Caco-2 (cell line): ENCODE measurements around the gene D2HGDH. TPM values are rescaled to one million over a fixed set of nuclear protein-coding genes. Genes with fewer than 3 reads are reported as not detected.

Experiments
- BruUV-seq: library from RNA; stranded (reverse); fragments of 400-500 nt; replicated peaks from 2 replicates; lab custom pipeline; 2021; lab: Mats Ljungman, UMichigan
- CTCF ChIA-PET: fragments of 300-600 bp; sonication (Branson Sonifier 250); formaldehyde crosslinking; loops from one replicate; lab custom pipeline; 2022; ENCODE audit warnings: antibody characterized with exemption; lab: Charles Lee
- POLR2A ChIA-PET: fragments of 300-600 bp; sonication (Branson Sonifier 250); formaldehyde crosslinking; loops from one replicate; lab custom pipeline; 2022; ENCODE audit warnings: antibody characterized with exemption; lab: Charles Lee
- DNase-seq, 2 experiments: peaks; one replicate each; pipeline versions ENCODE4 v3.0.0 to v3.0.0-alpha.2; 2020 to 2022
- H3K27me3 ChIP-seq: replicated peaks from 2 replicates; pipeline ENCODE4 v1.6.0; 2011; ENCODE audit warnings: low read length; ENCODE audit not compliant: control insufficient read depth, insufficient read depth
- H3K36me3 ChIP-seq: 2 replicates; pipeline ENCODE4 v1.5.1; 2011; ENCODE audit warnings: low read length; ENCODE audit not compliant: control insufficient read depth, insufficient read depth
- H3K4me1 ChIP-seq: fragments of 250-450 bp; sonication (Bioruptor Pico); 2 replicates; pipeline ENCODE4 v1.5.1; 2020; ENCODE audit warnings: mild to moderate bottlenecking
- H3K4me3 ChIP-seq: 2 replicates; pipeline ENCODE4 v1.5.1; 2011; ENCODE audit warnings: low read depth, mild to moderate bottlenecking, control low read depth, low read length
- H3K9me3 ChIP-seq: fragments of 250-450 bp; sonication (Bioruptor Pico); 2 replicates; pipeline ENCODE4 v1.5.1; 2020; ENCODE audit warnings: mild to moderate bottlenecking, moderate library complexity
- H3K27ac Mint-ChIP-seq: one replicate; pipeline ENCODE4 v1.8.0; 2022; ENCODE audit warnings: mixed read lengths; ENCODE audit not compliant: unreplicated experiment
- H3K27me3 Mint-ChIP-seq: one replicate; pipeline ENCODE4 v1.8.0; 2022; ENCODE audit warnings: mixed read lengths; ENCODE audit not compliant: insufficient read depth, unreplicated experiment
- H3K36me3 Mint-ChIP-seq: one replicate; pipeline ENCODE4 v1.8.0; 2022; ENCODE audit warnings: mild to moderate bottlenecking, mixed read lengths; ENCODE audit not compliant: insufficient read depth, unreplicated experiment
- H3K4me1 Mint-ChIP-seq: one replicate; pipeline ENCODE4 v1.8.0; 2022; ENCODE audit warnings: low read depth, mixed read lengths; ENCODE audit not compliant: unreplicated experiment
- H3K4me3 Mint-ChIP-seq: one replicate; pipeline ENCODE4 v1.8.0; 2022; ENCODE audit warnings: mild to moderate bottlenecking, moderate library complexity, mixed read lengths; ENCODE audit not compliant: unreplicated experiment
- H3K9me3 Mint-ChIP-seq: one replicate; pipeline ENCODE4 v1.8.0; 2022; ENCODE audit warnings: mixed read lengths; ENCODE audit not compliant: unreplicated experiment
- CTCF ChIP-seq, 2 experiments: fragments of 200-600 bp in 1 of 2; IDR thresholded peaks; 1 replicate in 1 of 2; 2 replicates in 1 of 2; pipeline versions ENCODE4 v1.5.1 to v1.8.0; 2011 to 2022; ENCODE audit warnings: antibody characterized with exemption in 1 of 2, control low read depth in 1 of 2, inconsistent platforms in 1 of 2, low read depth in 1 of 2, low read length in 1 of 2, mild to moderate bottlenecking in 1 of 2, moderate library complexity in 1 of 2; ENCODE audit not compliant: insufficient read depth in 1 of 2, severe bottlenecking in 1 of 2, unreplicated experiment in 1 of 2
- intact Hi-C: fragments of 100-400 bp; cut with micrococcal nuclease; formaldehyde crosslinking; loops from one replicate; pipeline ENCODE4 v1.10.0; 2022; ENCODE audit not compliant: unreplicated experiment
- total RNA-seq: library from RNA; stranded (reverse); gene quantifications from 2 replicates; pipeline ENCODE4 v1.2.3, GENCODE V29; 2022

D2HGDH gene
- total RNA-seq, 1 experiment from 2014 or later: 35.4 TPM

- Mint-ChIP-seq H3K27ac (peak overlapping the region; percentile 53), H3K27me3 (no peaks in the 10 kb centered on the region), H3K36me3 (peaks cover 12% of the 10 kb centered on the region), H3K4me1 (peaks cover 37% of the 10 kb centered on the region), H3K9me3 (peaks cover 8% of the 10 kb centered on the region), H3K4me3 (no peak overlapping the region)
- Histone ChIP-seq H3K36me3 (no peaks in the 10 kb centered on the region), H3K4me3 (no peak overlapping the region), H3K4me1 (peaks cover 38% of the 10 kb centered on the region), H3K27me3 (no peaks in the 10 kb centered on the region), H3K9me3 (peaks cover 2% of the 10 kb centered on the region; the same call in 1 of the 2 replicates)
- TF ChIP-seq CTCF (IDR thresholded peaks at IDR 0.05; ENCODE audit: insufficient read depth in 1 of 2, low read depth in 1 of 2, low read length in 1 of 2, severe bottlenecking in 1 of 2, unreplicated experiment in 1 of 2): no peak
- peak in 1 of 2 experiments; percentile 45 for DNase-seq
- BruUV-seq: no TSS peak
- ChIA-PET CTCF (no interaction called here), POLR2A (no interaction called here)
- intact Hi-C loops: no loop called here
Observed at GRCh38 chr2:241795021-241795999, 60.9 kb downstream of the D2HGDH start.

- Histone ChIP-seq H3K9me3 (no peaks in the 10 kb centered on the region), H3K36me3 (no peaks in the 10 kb centered on the region), H3K4me3 (no peak overlapping the region), H3K4me1 (peaks cover 30% of the 10 kb centered on the region), H3K27me3 (no peaks in the 10 kb centered on the region)
- no TSS peak for BruUV-seq
- Mint-ChIP-seq H3K4me3 (no peak overlapping the region), H3K4me1 (peaks cover 31% of the 10 kb centered on the region), H3K27ac (no peak overlapping the region), H3K9me3 (peaks cover 8% of the 10 kb centered on the region), H3K27me3 (no peaks in the 10 kb centered on the region), H3K36me3 (peaks cover 12% of the 10 kb centered on the region)
- TF ChIP-seq CTCF (IDR thresholded peaks at IDR 0.05; ENCODE audit: insufficient read depth in 1 of 2, low read depth in 1 of 2, low read length in 1 of 2, severe bottlenecking in 1 of 2, unreplicated experiment in 1 of 2): no peak
- ChIA-PET CTCF (no interaction called here), POLR2A (no interaction called here)
- DNase-seq: no peak
- intact Hi-C loops: no loop called here
Observed at GRCh38 chr2:241796209-241796608, 61.8 kb downstream of the D2HGDH start.

- no peak overlapping the region for H3K4me3 Mint-ChIP-seq
- peaks cover 12% of the 10 kb centered on the region for H3K36me3 Mint-ChIP-seq
- no peak overlapping the region for H3K4me3 ChIP-seq
- TF ChIP-seq CTCF (IDR thresholded peaks at IDR 0.05; ENCODE audit: insufficient read depth in 1 of 2, low read depth in 1 of 2, low read length in 1 of 2, severe bottlenecking in 1 of 2, unreplicated experiment in 1 of 2): no peak
- ChIA-PET POLR2A (no interaction called here), CTCF (no interaction called here)
- intact Hi-C loops: no loop called here
- peaks cover 31% of the 10 kb centered on the region for H3K4me1 Mint-ChIP-seq
- no peaks in the 10 kb centered on the region for H3K9me3 ChIP-seq
- H3K27ac Mint-ChIP-seq: no peak overlapping the region
- no peaks in the 10 kb centered on the region for H3K36me3 ChIP-seq
- no peaks in the 10 kb centered on the region for H3K27me3 ChIP-seq
- BruUV-seq: no TSS peak
- peaks cover 29% of the 10 kb centered on the region for H3K4me1 ChIP-seq
- peaks cover 8% of the 10 kb centered on the region for H3K9me3 Mint-ChIP-seq
- peak in 1 of 2 experiments; percentile 21 for DNase-seq
- no peaks in the 10 kb centered on the region for H3K27me3 Mint-ChIP-seq
Observed at GRCh38 chr2:241796610-241797138, 62.2 kb downstream of the D2HGDH start.
